GM12878 (cell line): Measurements from ENCODE around the gene SYNJ2. TPM values are rescaled to one million over a fixed set of nuclear protein-coding genes. Genes with fewer than 3 reads are reported as not detected.

Experiments used
- ATAC-seq: fragments of 200-7000 bp; cut with Tn5 transposase; 3 replicates; pipeline ENCODE4 v1.9.1; 2020; ENCODE audit warnings: mild to moderate bottlenecking, moderate library complexity
- BruUV-seq: library from RNA; stranded (reverse); fragments of 400-500 nt; replicated peaks from 2 replicates; lab custom pipeline; 2021; lab: Mats Ljungman, UMichigan
- CTCF ChIA-PET: fragments of 300-600 bp; sonication (Branson Sonifier 250); formaldehyde crosslinking; extraction: SDS; loops from one replicate; lab custom pipeline; 2021; ENCODE audit warnings: inconsistent platforms; lab: Yijun Ruan, JAX
- POLR2A ChIA-PET: fragments of 350-600 bp; formaldehyde crosslinking; extraction: SDS; loops from one replicate; lab custom pipeline; 2021; ENCODE audit warnings: inconsistent platforms; lab: Charles Lee
- RAD21 ChIA-PET: fragments of 300-600 bp; sonication (Branson Sonifier 250); formaldehyde crosslinking; loops from one replicate; lab custom pipeline; 2023; ENCODE audit warnings: antibody characterized with exemption; ENCODE audit not compliant: unreplicated experiment; lab: Charles Lee
- SMC1A ChIA-PET: fragments of 300-600 bp; sonication (Branson Sonifier 250); formaldehyde crosslinking; loops from one replicate; lab custom pipeline; 2023; ENCODE audit not compliant: unreplicated experiment, uncharacterized antibody; lab: Charles Lee
- DNase-seq: peaks from one replicate; pipeline ENCODE4 v3.0.0-alpha.2; 2011; ENCODE audit warnings: low read depth, low spot score
- FAIRE-seq: peaks from 3 replicates; lab custom pipeline; 2011; peaks lifted over from hg19 to GRCh38; lab: Jason Lieb, UNC
- H2AFZ ChIP-seq: 2 replicates; pipeline ENCODE4 v1.6.0; 2011; ENCODE audit warnings: low read depth, low read length, control low read depth; ENCODE audit not compliant: control insufficient read depth
- H3K27ac ChIP-seq: 2 replicates; pipeline ENCODE4 v1.5.1; 2011; ENCODE audit warnings: control low read depth; ENCODE audit not compliant: control insufficient read depth, insufficient read depth
- H3K27me3 ChIP-seq, 2 experiments: replicated peaks in 1 of 2; 2 replicates each; pipeline versions ENCODE4 v1.6.0 to v1.6.1; 2011; ENCODE audit warnings: low read length in 1 of 2; ENCODE audit not compliant: control insufficient read depth in 2 of 2, insufficient read depth in 2 of 2
- H3K36me3 ChIP-seq, 2 experiments: 2 replicates each; pipeline ENCODE4 v1.5.1; 2011; ENCODE audit warnings: low read length in 1 of 2; ENCODE audit not compliant: control insufficient read depth in 2 of 2, insufficient read depth in 2 of 2
- H3K4me1 ChIP-seq: 2 replicates; pipeline ENCODE4 v1.6.1; 2011; ENCODE audit warnings: mild to moderate bottlenecking, low read length, moderate library complexity, mixed read lengths; ENCODE audit not compliant: control insufficient read depth, insufficient read depth
- H3K4me2 ChIP-seq: 2 replicates; pipeline ENCODE4 v1.6.0; 2011; ENCODE audit warnings: control low read depth; ENCODE audit not compliant: control insufficient read depth, insufficient read depth
- H3K4me3 ChIP-seq: fragments of 200-600 bp; sonication (generic); 2 replicates; pipeline ENCODE4 v1.5.1; 2016
- H3K79me2 ChIP-seq: 2 replicates; pipeline ENCODE4 v1.6.0; 2011; ENCODE audit warnings: low read length; ENCODE audit not compliant: control insufficient read depth, insufficient read depth
- H3K9ac ChIP-seq: 2 replicates; pipeline ENCODE4 v1.8.0; 2011; ENCODE audit warnings: low read length, control low read depth, mixed read lengths; ENCODE audit not compliant: control insufficient read depth, insufficient read depth
- H3K9me3 ChIP-seq: replicated peaks from 3 replicates; pipeline ENCODE4 v1.5.1; 2011; ENCODE audit warnings: mild to moderate bottlenecking, low read length; ENCODE audit not compliant: control insufficient read depth, insufficient read depth
- H4K20me1 ChIP-seq: 2 replicates; pipeline ENCODE4 v1.6.0; 2011; ENCODE audit not compliant: control insufficient read depth, insufficient read depth
- GATAD2B ChIP-seq: fragments of 450-650 bp; conservative IDR thresholded peaks from 2 replicates; pipeline ENCODE4 v1.6.1; 2017; ENCODE audit warnings: low read depth, mild to moderate bottlenecking, moderate library complexity
- IRF4 ChIP-seq: IDR thresholded peaks from 2 replicates; pipeline ENCODE4 v1.6.1; 2011; ENCODE audit warnings: low read depth, low read length
- JUNB ChIP-seq: IDR thresholded peaks from 2 replicates; pipeline ENCODE4 v1.6.1; 2016; ENCODE audit warnings: antibody characterized with exemption, mild to moderate bottlenecking
- MXI1 ChIP-seq: fragments of 150-350 bp; IDR thresholded peaks from 2 replicates; pipeline ENCODE4 v1.6.1; 2011; ENCODE audit warnings: low read depth, mild to moderate bottlenecking, inconsistent platforms, low read length, improper control_type of control experiment
- MYB ChIP-seq: fragments of 150-350 bp; IDR thresholded peaks from 2 replicates; pipeline ENCODE4 v1.6.1; 2014; ENCODE audit warnings: mild to moderate bottlenecking, low read depth, low read length, borderline replicate concordance
- RAD51 ChIP-seq: fragments of 450-650 bp; IDR thresholded peaks from 2 replicates; pipeline ENCODE4 v1.6.1; 2016; ENCODE audit warnings: moderate library complexity, mild to moderate bottlenecking, inconsistent platforms
- RBBP5 ChIP-seq: fragments of 200-600 bp; sonication (generic); conservative IDR thresholded peaks from 2 replicates; pipeline ENCODE4 v1.6.1; 2016
- SMAD5 ChIP-seq: IDR thresholded peaks from 2 replicates; pipeline ENCODE4 v1.6.1; 2016; ENCODE audit warnings: antibody characterized with exemption, low read depth
- SP1 ChIP-seq: IDR thresholded peaks from one replicate; pipeline ENCODE4 v1.6.1; 2011; ENCODE audit warnings: low read depth, low read length
- TCF3 ChIP-seq: IDR thresholded peaks from 2 replicates; pipeline ENCODE4 v1.6.1; 2012; ENCODE audit warnings: low read depth, mild to moderate bottlenecking, low read length, borderline replicate concordance; ENCODE audit not compliant: insufficient read depth
- ZNF592 ChIP-seq: fragments of 450-650 bp; IDR thresholded peaks from 2 replicates; pipeline ENCODE4 v1.6.1; 2017; ENCODE audit warnings: mild to moderate bottlenecking, moderate library complexity
- WGBS: methylation state at CpG from one replicate; pipeline ENCODE4 v1.1.6; 2016; ENCODE audit warnings: low lambda C conversion rate; ENCODE audit not compliant: insufficient replicate concordance, insufficient coverage; ENCODE audit errors: missing lambda C conversion rate; 5-methylcytosine and 5-hydroxymethylcytosine counted together
- in situ Hi-C: fragments of 300-500 bp; cut with MboI; formaldehyde crosslinking; loops from 9 replicates; pipeline ENCODE4 v1.14.3; 2018; ENCODE audit warnings: mixed read lengths
- intact Hi-C: fragments of 100-400 bp; cut with micrococcal nuclease; formaldehyde crosslinking; loops from one replicate; pipeline ENCODE4 v1.14.2; 2022; ENCODE audit not compliant: unreplicated experiment
- polyA plus RNA-seq, 11 experiments: library from polyadenylated mRNA; depleted of rRNA in 4 of 11; unstranded in 6 of 11; stranded (reverse) in 5 of 11; fragments of >200 nt; fragmentation: Nextera tagmentation in 4 of 11; fragmentation: Illumina TruSeq in 1 of 11; extraction: Ambion mirVana in 4 of 11; extraction: Trizol in 1 of 11; gene quantifications; 1 replicate in 1 of 11; 2 replicates in 10 of 11; pipeline versions ENCODE4 v1.2.1 to v1.2.3, GENCODE V29; 2011 to 2016; ENCODE audit warnings: inconsistent platforms in 2 of 11, missing spikeins in 2 of 11, low read depth in 1 of 11
- total RNA-seq, 4 experiments: library from RNA; depleted of rRNA in 3 of 4; stranded (reverse); fragments of >200 nt in 3 of 4; fragmentation: Illumina TruSeq in 1 of 4; extraction: Trizol in 1 of 4; gene quantifications; 2 replicates each; pipeline versions ENCODE4 v1.2.1 to v1.2.3, GENCODE V29; 2013 to 2021

Gene SYNJ2
- total and polyA plus RNA-seq, 10 of the 15 experiments (the other 5 are each of a cell fraction or from before 2014, with no cell fraction given) = 0.11 to 1.8 (median 0.57) TPM

GRCh38 chr6:158033751-158034702 lies 52.4 kb downstream of the SYNJ2 start (continued):
- no peak for TF ChIP-seq ZNF592
- no peak for TF ChIP-seq TCF3
- no peak for TF ChIP-seq RBBP5
- no peak for TF ChIP-seq GATAD2B
- TF ChIP-seq JUNB = no peak
- TF ChIP-seq SP1 = no peak

GRCh38 chr6:158036261-158036660 lies 54.6 kb downstream of the SYNJ2 start:
- 97% methylated on average over 3 of the region's 3 CpGs for WGBS
- no peak overlapping the region for H3K27ac ChIP-seq
- H3K4me3 ChIP-seq = no peak overlapping the region
- RAD21 ChIA-PET = no interaction called here
- H2AFZ ChIP-seq = no peak overlapping the region
- in situ Hi-C loops = no loop called here
- H3K9me3 ChIP-seq = no peaks in the 10 kb centered on the region
- SMC1A ChIA-PET = no interaction called here
- FAIRE-seq = no peak
- intact Hi-C loops = no loop called here
- no peaks in the 10 kb centered on the region for H4K20me1 ChIP-seq
- POLR2A ChIA-PET = no interaction called here
- ATAC-seq = no peak
- H3K9ac ChIP-seq = no peak overlapping the region
- H3K79me2 ChIP-seq = no peaks in the 10 kb centered on the region
- peaks cover 14% of the 10 kb centered on the region for H3K4me1 ChIP-seq
- no peaks in the 10 kb centered on the region; a peak in 1 of 4 replicates for H3K27me3 ChIP-seq
- no peaks in the 10 kb centered on the region; a peak in 1 of 4 replicates for H3K36me3 ChIP-seq
- CTCF ChIA-PET = interaction anchor here (1.5 kb wide), 1 partner anchor 10 kb away, joined by 9 read pairs; no protein-coding TSS in a partner anchor
- no TSS peak for BruUV-seq
- TF ChIP-seq IRF4 (no peak), MXI1 (no peak), MYB (no peak), RAD51 (no peak), SMAD5 (no peak)
- H3K4me2 ChIP-seq = no peak overlapping the region
- no peak for DNase-seq
